Non-pigmented ciliary epithelial cell (primary cell): Measurements from ENCODE around the gene SH3TC1.

ENCODE experiments used
- DNase-seq: peaks from one replicate; pipeline ENCODE4 v3.0.0-alpha.2; 2010; ENCODE audit warnings: low read depth

SH3TC1 gene

DNA sequence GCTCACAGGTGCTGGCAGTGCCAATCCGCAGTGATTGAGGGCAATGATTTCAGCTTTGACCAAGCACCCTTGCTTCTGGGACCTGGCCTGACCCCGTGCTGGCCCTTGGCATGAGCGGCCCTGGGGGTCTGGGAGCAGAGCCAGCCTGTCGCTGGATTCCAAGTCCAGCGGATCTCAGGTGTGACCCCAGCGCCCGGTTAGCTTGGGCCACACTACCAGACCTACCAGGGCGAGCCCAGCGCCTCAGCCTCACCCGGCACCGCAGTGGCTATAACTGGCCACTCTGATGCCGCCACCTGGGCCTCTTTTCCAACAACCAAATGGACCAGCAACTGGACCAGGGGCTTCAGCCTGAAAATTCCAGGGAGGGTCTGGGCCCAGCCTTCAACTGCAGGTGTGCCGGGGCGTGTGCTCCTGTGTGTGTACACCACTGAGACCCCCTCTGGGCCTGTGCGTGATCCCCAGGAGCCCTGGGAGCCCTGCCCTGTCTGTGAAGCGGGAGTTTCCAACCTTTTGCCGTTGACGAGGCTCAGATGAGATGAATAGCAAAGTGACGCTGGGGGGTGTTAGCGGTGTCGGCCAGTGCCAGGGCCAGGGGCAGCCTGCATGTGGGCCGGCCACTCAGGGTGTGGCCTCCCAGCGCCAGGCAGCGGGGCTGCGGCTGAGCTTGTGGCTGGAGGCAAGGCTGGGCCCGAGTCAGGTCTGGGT lies 658 bp downstream of the SH3TC1 start:
- no peak for DNase-seq

DNA sequence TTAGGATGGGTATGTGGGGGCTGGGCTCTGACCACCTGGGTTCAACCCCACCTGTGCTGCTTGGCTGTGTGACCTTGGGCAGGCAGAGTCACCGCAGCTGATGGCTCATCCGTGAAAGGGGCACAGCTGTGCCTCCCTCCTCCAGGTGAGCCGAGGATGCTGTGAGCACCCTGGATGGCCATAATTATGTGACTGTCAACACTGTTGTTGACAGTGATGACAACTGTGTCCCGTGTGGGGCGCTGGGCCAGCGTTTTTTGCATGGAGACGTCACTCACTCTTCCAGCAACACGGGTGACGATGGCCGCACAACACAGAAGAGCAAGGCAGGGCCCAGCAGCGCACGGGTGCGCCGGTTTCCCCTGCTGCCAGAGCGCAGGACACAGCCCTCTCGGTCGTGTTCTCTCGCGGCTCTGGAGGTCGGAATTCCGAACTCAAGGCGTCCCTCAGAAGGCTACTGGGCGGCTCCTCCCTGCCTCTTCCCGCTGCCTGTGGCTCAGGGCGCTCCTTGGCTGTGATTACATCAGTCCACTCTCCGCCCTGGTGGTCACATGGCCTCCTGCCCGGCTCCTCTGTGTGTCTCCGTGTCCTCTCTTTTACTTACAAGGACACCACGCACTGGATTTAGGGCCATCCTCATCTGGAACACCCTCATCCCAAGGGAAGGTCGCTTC lies 1.3 kb downstream of the SH3TC1 start:
- DNase-seq = no peak

DNA sequence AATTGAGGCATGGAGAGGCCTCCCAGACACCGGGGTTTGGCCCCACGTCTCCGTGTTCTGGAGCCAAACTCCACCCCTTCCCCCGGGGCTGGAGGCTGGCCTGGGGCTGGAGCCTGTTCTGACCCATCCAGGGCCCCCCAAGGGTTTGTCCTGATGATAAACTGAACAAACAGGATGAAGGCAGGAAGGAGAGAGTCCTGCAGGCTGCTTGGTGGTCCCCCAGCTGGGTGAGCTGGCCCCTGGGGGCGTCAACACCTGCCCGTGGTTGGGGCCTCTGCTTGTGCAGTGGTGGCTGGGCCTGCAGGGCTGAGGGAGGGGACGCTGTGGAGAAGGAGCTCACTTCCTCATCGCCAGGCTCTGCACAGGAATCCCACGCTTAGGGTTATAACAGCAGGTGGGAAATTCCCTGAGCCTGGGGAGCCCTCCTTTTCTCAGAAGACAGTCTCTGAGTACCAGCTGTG lies 2.3 kb downstream of the SH3TC1 start:
- no peak for DNase-seq

DNA sequence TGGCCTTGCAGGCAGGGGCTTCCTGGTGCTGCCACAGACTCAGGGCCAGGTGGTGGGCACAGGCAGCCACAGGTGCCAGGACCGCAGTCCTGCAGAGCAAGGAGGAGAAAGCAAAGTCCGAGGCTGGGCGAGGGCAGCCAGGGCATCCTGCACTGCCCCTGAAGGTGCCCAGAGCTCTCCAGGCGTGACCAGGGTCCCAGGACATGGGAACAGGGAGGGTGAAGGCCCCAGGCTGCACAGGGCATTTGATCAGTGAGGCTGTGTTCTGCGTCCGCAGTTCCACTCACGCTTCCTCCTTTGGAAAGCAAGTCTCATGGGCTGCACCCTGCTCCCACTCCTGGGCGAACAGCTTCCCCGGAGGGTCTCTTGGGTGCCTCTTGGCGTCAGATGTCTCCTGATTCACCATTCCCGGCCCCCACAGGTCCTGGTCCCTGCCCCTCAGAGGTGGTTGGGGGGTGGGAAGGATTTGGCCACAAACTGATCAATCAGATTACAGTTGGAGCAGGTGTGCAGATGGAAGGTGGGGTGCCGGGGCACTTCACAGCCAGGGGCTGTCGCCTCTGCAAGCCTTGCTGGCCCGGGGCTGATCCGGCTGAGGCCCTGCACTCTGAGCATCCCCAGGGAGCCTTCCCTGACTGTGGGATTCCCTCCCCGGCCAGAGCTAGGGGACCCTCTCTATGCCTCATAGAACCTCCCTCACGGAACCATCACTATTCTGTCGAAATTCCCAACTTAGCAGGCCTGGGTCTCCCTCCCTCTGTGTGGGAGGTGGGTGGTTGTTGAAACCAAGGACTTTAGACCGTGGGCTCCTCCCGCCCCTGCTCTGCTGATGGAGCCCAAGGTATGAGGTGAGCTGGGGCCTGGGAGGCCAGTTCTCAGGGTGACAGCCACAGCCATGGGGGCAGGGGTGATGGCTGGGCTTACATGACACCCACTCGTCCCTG lies 3.3 kb downstream of the SH3TC1 start:
- DNase-seq = no peak

DNA sequence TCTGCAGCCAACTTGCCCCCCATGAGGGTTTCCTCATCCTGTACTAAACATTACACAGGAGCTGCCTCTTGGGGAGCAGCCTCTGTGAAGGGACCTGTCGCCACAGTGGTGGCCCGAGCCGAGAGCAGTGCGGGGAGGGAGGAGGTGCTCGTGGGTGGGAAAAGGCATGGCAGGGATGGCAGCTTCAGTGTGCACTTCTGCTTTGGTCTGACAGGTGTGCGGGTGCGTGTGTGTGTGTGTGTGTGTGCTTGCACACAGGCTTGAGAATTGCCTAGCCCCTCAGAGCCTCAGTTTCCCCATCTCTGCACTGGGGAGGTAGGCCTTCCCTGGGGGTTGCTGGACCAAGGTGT lies 3.9 kb downstream of the SH3TC1 start:
- DNase-seq = no peak

DNA sequence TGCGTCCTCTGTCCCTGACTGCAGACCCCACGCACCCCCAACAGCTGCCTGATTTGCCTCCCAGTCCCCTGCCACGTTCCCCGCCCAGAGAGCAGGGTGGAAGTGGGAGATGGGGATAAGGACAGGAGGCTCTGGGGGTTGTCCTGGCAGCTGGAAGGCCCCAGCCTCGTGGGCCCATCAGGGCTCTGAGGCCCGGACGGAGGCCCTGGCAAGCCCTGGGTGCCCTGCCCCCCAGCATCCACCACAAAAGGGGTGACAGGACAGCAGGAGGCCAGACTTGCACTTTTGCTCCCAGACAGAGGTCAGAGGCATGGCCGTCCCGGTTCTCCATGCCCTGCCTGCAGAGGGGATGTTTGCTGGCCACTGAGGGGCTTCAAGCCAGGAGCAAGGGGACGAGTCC lies 4.7 kb downstream of the SH3TC1 start:
- DNase-seq = no peak

DNA sequence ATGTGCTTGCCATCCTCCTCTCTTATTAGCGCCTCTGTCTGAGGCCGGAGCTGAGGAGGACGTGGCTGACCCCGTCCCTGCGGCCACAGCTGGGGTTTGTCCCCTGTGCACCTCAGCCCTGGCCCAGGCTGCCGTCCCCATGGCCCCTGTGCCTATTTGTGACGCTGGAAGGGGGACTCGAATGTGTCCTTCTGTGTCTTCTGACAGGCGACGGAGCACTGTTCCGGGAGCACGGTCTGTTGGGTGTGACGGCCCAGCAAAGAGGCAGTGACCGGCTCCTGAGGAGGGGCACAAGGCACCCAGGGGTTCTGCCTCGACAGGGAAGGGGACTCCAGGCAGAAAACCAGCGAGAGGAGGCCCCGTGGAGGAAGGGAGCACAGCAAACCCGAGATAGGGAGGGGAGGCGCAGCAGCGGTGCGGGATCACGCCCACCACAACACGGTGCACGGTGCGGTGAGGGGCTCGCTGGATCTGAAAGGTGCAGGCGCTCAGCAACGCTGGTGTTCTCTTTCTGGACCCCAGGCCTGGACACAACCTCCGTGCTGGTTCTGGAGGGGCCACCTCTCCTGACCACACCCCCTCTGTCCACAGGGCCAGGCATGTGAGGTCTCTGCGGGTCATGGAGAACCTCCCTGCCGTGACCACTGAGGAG lies 5.6 kb downstream of the SH3TC1 start:
- no peak for DNase-seq

DNA sequence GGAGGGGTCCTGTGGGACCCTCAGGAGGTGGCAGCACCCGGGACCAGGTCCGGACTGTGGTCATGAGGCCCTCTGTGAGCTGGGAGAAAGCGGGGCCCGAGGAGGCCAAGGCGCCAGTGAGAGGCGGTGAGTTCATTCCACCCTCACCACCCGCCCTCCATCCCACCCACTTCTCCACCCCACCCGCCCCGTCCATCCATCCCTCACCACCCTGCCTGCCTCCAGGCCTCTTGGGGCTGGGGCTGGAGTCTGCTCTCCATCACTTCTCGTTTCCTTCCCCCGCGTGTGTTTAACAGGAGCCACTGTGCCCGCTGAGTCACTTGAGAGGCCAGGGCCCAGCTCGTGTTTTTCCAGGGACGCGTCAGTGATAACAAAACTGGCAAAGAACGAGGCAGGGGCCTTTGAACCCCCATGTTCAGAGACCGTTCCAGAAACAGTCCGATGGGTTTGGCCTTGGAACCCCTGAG lies 6.2 kb downstream of the SH3TC1 start:
- DNase-seq = no peak

DNA sequence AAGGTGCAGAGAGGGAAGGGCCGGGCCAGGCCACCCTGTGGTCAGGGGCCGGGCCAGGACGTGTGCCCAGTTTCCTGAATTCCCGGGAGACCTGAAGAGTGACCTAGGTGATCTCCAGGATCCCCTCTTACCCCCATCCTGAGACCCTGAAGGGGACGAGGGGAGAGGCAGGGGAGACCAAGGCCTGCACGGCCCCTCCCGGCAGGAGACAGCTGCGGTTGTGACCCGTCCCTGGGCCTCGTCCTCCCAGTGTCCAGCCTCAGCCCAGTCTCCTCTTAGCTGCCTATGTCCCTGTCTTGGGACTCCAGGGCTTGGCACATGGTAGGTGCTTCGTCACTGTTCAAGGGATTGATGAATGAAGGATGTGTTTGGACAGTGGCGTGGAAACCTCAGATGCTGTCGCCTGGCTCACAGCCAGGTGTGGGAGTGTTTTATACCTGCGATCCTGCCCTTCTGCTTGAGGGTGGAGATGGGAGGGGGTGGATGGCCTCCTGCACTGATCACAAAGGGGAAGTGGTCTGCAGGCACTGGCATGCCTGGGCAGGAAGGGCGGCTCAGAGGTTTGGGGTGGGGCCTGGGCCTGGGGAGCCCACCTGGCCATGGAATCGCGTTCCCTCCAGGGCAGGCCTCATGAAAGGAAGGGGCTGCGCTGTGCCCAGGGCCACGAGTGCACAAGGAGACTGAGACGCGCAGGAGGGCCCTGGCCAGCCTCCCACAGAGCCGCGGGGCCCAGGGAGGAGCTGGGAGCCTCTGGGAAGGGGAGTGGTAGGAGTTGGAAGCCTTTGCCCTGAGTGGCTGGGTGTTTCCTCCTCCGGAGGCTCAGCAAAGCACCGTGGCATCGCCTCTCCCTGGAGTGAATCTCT lies 6.9 kb downstream of the SH3TC1 start:
- no peak for DNase-seq

DNA sequence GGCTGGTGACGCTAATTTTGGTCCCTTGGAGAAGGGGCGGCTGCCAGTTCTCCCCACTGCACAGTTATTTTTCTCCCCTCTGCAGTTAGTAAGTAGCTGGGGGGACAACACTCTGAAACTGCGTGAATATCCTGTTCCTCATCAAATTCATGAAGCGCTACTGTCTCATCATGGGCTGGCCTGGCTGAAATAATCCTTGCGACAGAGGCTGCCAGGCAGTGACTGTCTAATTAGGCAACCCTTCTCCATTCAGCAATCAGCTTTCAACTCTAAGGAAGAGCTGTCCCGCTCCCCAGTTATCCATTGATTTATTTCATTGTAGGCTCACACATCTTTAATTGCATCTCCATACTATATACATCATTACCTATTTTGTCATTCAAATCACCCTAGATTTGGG lies 8.2 kb downstream of the SH3TC1 start:
- no peak for DNase-seq

DNA sequence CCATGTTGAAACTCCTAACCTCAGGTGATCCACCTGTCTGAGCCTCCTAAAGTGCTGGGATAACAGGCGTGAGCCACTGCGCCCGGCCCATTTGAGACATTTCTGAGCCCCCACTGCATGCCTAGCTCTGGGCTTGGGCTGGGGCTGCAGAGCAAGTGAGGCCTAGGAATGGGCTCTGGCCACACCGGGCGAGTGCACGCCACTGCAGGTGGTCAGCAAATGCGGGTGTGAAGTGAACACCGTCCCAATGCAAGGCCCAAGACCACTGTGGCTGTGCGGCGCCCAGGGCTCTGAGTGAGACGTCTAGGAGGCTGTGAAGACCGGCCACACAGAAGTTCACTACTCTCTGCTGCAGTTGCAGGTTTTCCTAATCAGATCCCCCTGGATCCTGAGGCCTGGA lies 9.5 kb downstream of the SH3TC1 start:
- DNase-seq = no peak

DNA sequence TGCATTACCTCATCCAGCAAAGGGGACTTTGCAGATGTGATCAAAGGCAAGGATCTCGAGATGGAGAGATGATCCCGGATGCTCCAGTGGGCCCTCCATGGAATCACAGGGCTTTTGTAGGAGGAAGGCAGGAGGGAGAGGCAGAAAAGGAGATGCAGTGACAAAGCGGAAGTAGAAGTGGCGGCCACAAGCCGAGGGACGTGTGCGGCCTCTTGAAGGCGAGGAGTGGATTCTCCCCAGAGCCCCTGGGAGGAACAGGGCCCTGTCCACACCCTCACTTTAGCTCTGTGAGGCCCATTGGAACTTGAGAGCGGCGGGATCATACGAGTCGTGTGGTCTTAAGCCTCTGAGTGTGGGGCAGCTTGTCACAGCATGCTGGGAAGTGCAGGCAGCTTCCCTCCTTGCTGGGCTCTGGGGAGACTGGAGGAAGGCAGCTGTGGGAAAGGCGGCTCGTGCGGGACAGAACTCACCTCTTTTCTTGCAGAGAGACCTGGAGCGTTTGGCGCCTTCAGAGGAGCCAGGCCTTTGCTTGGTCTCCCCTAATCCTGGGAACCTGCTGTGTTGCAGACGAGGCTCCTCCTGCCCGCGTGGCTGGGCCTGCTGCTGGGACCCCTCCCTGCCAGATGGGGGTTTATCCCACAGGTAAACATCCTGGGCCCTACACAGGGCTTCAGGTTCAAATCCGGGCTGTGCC lies 10.2 kb downstream of the SH3TC1 start:
- no peak for DNase-seq

DNA sequence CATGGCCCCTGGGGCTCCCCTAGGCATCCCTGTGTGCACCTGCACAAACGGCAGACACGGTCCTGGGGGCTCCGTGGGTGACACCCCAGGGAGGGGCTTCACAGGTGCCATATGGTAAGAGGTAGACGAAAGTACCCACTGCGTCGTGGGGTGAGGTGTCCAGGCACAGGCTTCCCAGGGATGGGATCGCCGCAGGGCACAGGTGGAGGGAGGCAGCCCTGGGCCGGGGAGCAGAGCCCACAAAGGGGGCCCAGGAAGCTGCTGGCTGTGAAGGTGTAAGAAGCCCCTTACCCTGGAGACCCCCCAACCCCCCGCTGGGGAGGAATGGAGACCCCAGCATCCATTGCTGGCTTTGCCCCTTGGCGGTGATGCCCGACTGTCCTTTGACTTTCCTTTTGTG lies 10.9 kb downstream of the SH3TC1 start:
- no peak for DNase-seq

DNA sequence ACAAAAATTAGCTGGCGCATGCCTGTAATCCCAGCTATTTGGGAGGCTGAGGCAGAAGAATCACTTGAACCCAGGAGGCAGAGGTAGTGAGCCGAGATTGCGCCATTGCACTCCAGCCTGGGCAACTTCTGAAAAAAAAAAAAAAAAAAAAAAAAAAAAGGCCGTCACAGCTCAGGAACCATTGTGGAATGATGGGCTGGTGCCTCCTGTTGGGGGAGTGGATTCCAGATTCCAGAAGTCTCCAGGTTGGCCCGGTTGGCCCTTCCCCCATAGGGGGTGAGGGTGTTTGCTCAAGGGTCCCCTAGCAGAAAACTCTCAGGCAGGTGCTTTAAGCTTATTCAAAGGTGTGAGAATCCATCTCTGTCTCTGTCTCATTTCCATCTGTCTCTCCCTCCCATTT lies 11.5 kb downstream of the SH3TC1 start:
- DNase-seq = no peak

DNA sequence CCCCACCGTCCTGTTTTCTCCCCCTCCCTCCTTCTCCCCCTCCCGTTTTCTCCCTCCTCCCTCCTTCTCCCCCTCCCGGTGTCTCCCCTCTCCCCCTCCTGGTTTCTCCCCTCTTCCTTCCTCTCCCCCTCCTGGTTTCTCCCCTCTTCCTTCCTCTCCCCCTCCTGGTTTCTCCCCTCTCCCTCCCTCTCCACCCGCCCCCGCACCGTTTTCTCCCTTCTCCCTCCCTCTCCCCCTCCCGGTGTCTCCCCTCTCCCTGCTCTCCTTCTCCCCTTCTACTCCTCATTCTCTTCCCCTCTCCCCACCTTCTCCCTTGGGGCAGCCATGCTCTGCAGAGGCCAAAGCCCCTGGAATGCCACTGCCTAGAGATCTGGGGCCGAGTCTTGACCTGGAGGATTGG lies 12.2 kb downstream of the SH3TC1 start:
- DNase-seq = no peak

DNA sequence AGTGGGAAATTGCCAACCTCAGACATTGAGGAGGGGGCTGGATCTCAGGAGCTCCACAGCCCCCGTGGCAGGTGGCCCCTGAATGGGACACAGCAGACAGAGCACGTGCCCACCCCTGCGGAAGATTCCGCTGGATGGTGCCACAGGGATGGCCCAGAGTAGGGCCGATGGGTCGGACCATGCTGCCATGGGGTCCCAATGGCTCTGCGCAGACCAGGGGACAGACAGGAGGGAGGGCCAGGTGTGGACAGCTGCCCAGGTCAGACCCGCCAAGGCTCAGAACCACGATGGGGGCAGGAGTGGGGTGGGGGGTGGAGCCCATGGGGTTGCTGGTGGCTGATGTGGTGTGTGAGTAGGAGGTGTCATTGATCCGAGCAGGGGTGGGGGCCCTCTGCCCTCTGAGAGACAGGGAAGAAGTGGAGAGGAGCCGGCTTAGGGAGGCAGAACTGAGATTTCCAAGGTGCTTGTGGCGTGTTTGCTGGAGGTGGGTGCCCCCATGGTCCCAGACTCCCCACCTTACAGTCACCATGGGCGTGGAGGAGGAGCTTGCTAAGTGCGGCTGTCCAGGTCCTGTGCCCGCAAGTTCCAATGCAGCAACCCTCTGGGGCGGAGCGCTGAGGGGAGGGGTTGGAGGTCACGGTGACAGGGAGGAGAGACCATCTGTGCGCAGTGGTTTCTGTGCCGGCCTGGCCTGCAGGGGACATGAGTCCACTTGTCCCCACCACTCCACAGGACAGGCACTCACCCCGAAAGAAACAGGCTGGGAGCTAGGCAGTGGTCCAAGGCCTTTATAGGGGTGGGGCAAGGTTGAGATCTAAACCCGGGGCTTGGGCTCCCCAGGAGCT lies 12.9 kb downstream of the SH3TC1 start:
- no peak for DNase-seq

DNA sequence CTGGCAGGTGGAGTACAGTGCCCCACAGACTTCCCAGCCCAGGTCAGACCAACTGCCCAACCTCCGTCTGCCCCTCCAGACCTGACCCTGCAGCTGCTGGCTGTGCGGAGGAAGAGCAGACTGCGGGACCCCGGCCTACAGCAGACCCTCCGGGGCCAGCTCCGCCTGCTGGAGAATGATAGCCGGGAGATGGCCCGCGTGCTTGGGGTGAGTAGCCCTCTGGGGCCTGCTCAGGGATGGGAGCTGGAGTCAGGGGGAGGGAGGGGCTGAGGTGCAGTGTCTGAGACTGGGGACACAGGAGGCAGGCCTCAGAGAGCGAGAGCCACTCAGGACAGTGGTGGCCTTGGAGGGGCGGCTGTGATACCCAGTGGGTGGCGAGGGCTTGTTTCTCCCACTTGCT lies 13.5 kb downstream of the SH3TC1 start:
- no peak for DNase-seq

DNA sequence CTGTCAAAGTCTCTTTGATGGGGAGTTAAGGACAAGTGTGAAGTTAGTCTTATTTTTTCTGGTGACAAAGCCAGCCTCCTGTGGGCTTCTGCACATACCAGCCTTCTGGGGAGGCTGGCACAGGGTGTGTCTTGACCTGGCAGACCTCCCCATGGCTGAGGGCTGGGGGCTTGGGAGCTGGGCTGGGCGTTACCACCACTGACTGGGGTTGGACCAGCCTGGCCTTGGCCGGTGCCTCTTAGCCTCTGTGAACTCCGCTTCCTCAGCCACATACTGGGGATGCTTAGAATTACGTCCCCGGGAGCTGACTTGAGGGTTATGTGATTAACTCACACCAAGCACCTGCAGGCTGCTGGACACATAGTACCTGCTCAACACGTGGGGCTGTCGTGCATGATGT lies 14.0 kb downstream of the SH3TC1 start:
- DNase-seq = no peak

DNA sequence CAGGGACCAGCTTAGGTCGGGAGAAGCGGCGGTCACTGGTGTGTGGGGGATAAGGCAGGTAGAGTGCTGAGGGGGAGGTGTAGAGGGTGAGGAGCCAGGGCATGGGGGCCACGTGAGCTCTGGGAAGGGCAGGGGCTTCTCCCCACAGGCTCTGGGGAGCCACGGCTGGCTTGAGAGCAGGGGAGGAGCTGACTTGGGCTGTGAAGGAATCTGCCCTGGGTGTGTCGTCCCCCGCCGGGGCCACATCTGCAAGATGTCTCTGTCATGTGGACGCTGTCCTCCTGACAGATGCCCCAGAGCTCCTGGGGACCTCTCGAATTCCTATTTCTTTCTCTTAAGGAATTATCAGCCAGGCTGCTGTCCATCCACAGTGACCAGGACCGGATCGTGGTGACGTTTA lies 15.0 kb downstream of the SH3TC1 start:
- DNase-seq = no peak

DNA sequence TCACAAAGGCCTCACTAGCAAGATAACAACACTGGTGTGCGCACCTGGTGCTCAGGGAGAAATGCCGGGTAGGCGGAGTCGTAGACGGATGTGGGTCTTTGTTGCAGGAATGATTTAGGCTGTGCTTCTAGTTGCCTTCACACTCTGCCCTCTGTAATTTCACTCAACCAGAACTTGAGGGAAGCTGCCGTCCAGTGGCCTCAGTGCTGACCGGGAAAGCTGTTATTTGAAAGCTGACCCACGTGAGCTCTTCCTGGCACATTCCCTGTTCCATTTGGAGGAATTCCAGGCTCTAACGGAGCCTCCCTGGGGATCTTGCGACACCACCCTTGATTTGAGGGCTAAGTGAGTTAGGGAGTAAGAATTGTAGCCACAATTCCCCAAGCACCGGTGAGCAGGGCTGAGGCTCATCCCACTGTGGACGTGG lies 15.9 kb downstream of the SH3TC1 start:
- DNase-seq = no peak
